Measurements from ENCODE around the gene MEIS1. TPM values are rescaled to one million over a fixed set of nuclear protein-coding genes. Genes with fewer than 3 reads are reported as not detected.

MEIS1 gene
- 19.4 and 19.9 TPM in 2 replicates for polyA plus RNA-seq (2013)

- Histone ChIP-seq H3K4me1 (ENCODE audit: control insufficient read depth in 1 of 2, insufficient read depth in 2 of 2, low read length in 2 of 2) (peaks cover 7 to 11% of the 10 kb centered on the region in 2 experiments), H4K91ac (ENCODE audit: low read depth, low read length) (peak within 1 kb of the TSS; percentile 96), H3K4me3 (ENCODE audit: low read depth, low read length) (peak within 1 kb of the TSS; percentile 72), H3K27me3 (ENCODE audit: insufficient read depth, low read length) (no peaks in the 10 kb centered on the region), H3K79me2 (ENCODE audit: control insufficient read depth, insufficient read depth, low read length, poor library complexity) (peaks cover 26% of the 10 kb centered on the region), H2BK5ac (ENCODE audit: low read depth, low read length, poor library complexity) (peak within 1 kb of the TSS; percentile 99), H3K9ac (ENCODE audit: low read length) (peak within 1 kb of the TSS; percentile 99), H3K4ac (ENCODE audit: low read depth, low read length) (peak within 1 kb of the TSS; percentile 90), H2BK120ac (ENCODE audit: insufficient read depth, low read length, poor library complexity) (peak within 1 kb of the TSS; percentile 94), H3K4me2 (ENCODE audit: low read length) (peak within 1 kb of the TSS; percentile 93), H3K14ac (ENCODE audit: low read length) (peak within 1 kb of the TSS; percentile 83), H3K9me3 (ENCODE audit: insufficient read depth, low read depth, low read length) (no peaks in the 10 kb centered on the region), H2AK5ac (ENCODE audit: low read length) (peak within 1 kb of the TSS; percentile 64), H3K79me1 (ENCODE audit: low read length) (peaks cover 44% of the 10 kb centered on the region), H2BK12ac (ENCODE audit: low read length) (peak within 1 kb of the TSS; percentile 59), H3K27ac (ENCODE audit: low read depth, low read length) (peak within 1 kb of the TSS; percentile 99), H2AFZ (ENCODE audit: insufficient read depth, low read length, poor library complexity) (peak within 1 kb of the TSS; percentile 56), H3K23ac (ENCODE audit: low read length) (no peak within 1 kb of the TSS), H4K8ac (ENCODE audit: low read depth, low read length) (peak within 1 kb of the TSS; percentile 91), H3K18ac (ENCODE audit: low read length) (peak within 1 kb of the TSS; percentile 98), H4K12ac (ENCODE audit: low read depth, low read length) (peak within 1 kb of the TSS; percentile 63), H3K36me3 (ENCODE audit: control insufficient read depth in 1 of 2, insufficient read depth in 2 of 2, low read length in 2 of 2) (peaks cover 3 to 7% of the 10 kb centered on the region in 2 experiments)
- no CpG with 5 or more reads among the region's 38 CpGs for WGBS (ENCODE audit: extremely low coverage, insufficient coverage, insufficient read length)
- peak; percentile 88 to 89 for DNase-seq
These were observed at the start of gene MEIS1 for GRCh38 chr2:66434679-66435548. Gene MEIS1 (plus strand): TSS chr2:66435125. CDS start chr2:66435857, 732 bp downstream.

DNA sequence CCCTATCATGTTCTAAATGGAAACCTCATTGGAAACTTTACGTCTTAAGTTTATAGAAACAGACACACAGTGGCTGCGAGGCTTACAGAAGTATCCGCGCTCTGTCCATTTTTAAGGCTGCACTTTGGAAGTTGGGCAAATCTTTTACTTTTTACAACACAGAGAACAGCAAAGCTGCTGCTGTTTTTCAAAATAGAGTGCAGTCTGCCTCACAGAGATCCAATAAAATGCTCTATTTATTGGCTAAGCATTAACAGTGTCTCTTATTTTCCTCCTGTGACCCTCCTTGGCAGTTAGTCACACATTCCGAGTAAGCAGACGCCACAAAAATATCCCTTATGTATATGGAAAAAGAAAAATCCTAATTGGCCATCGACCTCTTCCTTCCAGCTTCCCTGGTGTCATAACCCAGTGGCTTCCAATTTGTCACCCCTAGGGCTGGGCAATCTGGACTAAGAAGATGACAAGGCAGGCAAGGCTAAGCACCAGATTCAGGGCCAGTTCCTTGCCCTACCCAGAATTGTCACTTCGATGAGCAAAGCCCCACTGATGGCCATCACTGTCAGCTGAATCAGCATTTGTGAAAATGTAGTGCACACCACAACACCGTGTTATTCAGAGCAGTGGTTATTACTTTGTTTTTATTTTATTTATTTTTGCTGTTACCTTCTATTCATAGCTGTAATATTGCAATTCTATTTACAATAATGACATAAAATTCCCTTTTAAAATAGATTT, 47.7 kb upstream of the MEIS1 start:
- H3K4ac ChIP-seq (ENCODE audit: low read depth, low read length) = no peak overlapping the region
- no peak overlapping the region for H4K12ac ChIP-seq (ENCODE audit: low read depth, low read length)
- peaks cover 5 to 7% of the 10 kb centered on the region in 2 experiments for H3K4me1 ChIP-seq (ENCODE audit: control insufficient read depth in 1 of 2, insufficient read depth in 2 of 2, low read length in 2 of 2)
- no CpG with 5 or more reads among the region's 9 CpGs for WGBS (ENCODE audit: extremely low coverage, insufficient coverage, insufficient read length)
- no peaks in the 10 kb centered on the region for H3K27me3 ChIP-seq (ENCODE audit: insufficient read depth, low read length)
- H2BK5ac ChIP-seq (ENCODE audit: low read depth, low read length, poor library complexity) = no peak overlapping the region
- no peak overlapping the region for H2BK12ac ChIP-seq (ENCODE audit: low read length)
- H4K91ac ChIP-seq (ENCODE audit: low read depth, low read length) = no peak overlapping the region
- no peak overlapping the region for H2BK120ac ChIP-seq (ENCODE audit: insufficient read depth, low read length, poor library complexity)
- no peak overlapping the region for H3K27ac ChIP-seq (ENCODE audit: low read depth, low read length)
- no peaks in the 10 kb centered on the region for H3K36me3 ChIP-seq (ENCODE audit: control insufficient read depth in 1 of 2, insufficient read depth in 2 of 2, low read length in 2 of 2)
- H3K4me3 ChIP-seq (ENCODE audit: low read depth, low read length) = no peak overlapping the region
- H3K18ac ChIP-seq (ENCODE audit: low read length) = no peak overlapping the region
- H3K9me3 ChIP-seq (ENCODE audit: insufficient read depth, low read depth, low read length) = no peaks in the 10 kb centered on the region
- H3K23ac ChIP-seq (ENCODE audit: low read length) = no peak overlapping the region
- H2AFZ ChIP-seq (ENCODE audit: insufficient read depth, low read length, poor library complexity) = no peak overlapping the region
- no peak overlapping the region for H2AK5ac ChIP-seq (ENCODE audit: low read length)
- no peak for DNase-seq
- H3K14ac ChIP-seq (ENCODE audit: low read length) = no peak overlapping the region
- H4K8ac ChIP-seq (ENCODE audit: low read depth, low read length) = no peak overlapping the region
- no peak overlapping the region for H3K4me2 ChIP-seq (ENCODE audit: low read length)
- H3K79me1 ChIP-seq (ENCODE audit: low read length) = peaks cover 4% of the 10 kb centered on the region
- peaks cover 1% of the 10 kb centered on the region for H3K79me2 ChIP-seq (ENCODE audit: control insufficient read depth, insufficient read depth, low read length, poor library complexity)
- no peak overlapping the region for H3K9ac ChIP-seq (ENCODE audit: low read length)

- H3K9ac ChIP-seq (ENCODE audit: low read length) = no peak overlapping the region
- H4K12ac ChIP-seq (ENCODE audit: low read depth, low read length) = no peak overlapping the region
- H3K4me3 ChIP-seq (ENCODE audit: low read depth, low read length) = no peak overlapping the region
- no CpG with 5 or more reads among the region's 3 CpGs for WGBS (ENCODE audit: extremely low coverage, insufficient coverage, insufficient read length)
- H4K91ac ChIP-seq (ENCODE audit: low read depth, low read length) = no peak overlapping the region
- no peaks in the 10 kb centered on the region for H3K36me3 ChIP-seq (ENCODE audit: control insufficient read depth in 1 of 2, insufficient read depth in 2 of 2, low read length in 2 of 2)
- H4K8ac ChIP-seq (ENCODE audit: low read depth, low read length) = no peak overlapping the region
- H3K14ac ChIP-seq (ENCODE audit: low read length) = no peak overlapping the region
- peaks cover 1% of the 10 kb centered on the region for H3K79me2 ChIP-seq (ENCODE audit: control insufficient read depth, insufficient read depth, low read length, poor library complexity)
- H3K18ac ChIP-seq (ENCODE audit: low read length) = no peak overlapping the region
- H3K4me1 ChIP-seq (ENCODE audit: control insufficient read depth in 1 of 2, insufficient read depth in 2 of 2, low read length in 2 of 2) = peaks cover 5 to 7% of the 10 kb centered on the region in 2 experiments
- H2AK5ac ChIP-seq (ENCODE audit: low read length) = no peak overlapping the region
- no peaks in the 10 kb centered on the region for H3K27me3 ChIP-seq (ENCODE audit: insufficient read depth, low read length)
- peak overlapping the region; percentile 14 for H2BK5ac ChIP-seq (ENCODE audit: low read depth, low read length, poor library complexity)
- peak overlapping the region; percentile 1 for H2AFZ ChIP-seq (ENCODE audit: insufficient read depth, low read length, poor library complexity)
- no peak overlapping the region for H3K4me2 ChIP-seq (ENCODE audit: low read length)
- H2BK120ac ChIP-seq (ENCODE audit: insufficient read depth, low read length, poor library complexity) = no peak overlapping the region
- no peak for DNase-seq
- no peak overlapping the region for H3K23ac ChIP-seq (ENCODE audit: low read length)
- H3K4ac ChIP-seq (ENCODE audit: low read depth, low read length) = no peak overlapping the region
- no peak overlapping the region for H3K27ac ChIP-seq (ENCODE audit: low read depth, low read length)
- no peaks in the 10 kb centered on the region for H3K9me3 ChIP-seq (ENCODE audit: insufficient read depth, low read depth, low read length)
- no peak overlapping the region for H2BK12ac ChIP-seq (ENCODE audit: low read length)
- peaks cover 4% of the 10 kb centered on the region for H3K79me1 ChIP-seq (ENCODE audit: low read length)
These were observed 45.2 kb upstream of the MEIS1 start for GRCh38 chr2:66389651-66390131.

DNA sequence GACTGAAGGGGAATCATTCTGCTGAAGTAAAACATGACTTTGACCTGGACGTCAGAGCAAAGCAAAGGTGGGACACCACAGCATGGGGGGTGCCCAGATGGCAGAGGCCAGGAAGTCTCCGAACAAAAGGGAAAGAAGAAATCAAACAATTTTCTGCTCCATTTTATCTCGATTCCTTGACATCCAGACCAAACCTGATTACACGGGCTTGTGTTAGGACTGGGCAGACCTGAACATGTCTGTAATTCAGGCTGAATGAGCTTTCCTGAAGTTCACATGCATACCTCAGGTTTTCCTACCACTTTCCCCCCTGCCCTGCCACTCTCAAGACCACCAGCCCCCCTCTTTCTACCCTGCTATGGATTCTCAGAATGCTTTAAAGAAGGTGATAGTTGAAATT, 44.8 kb upstream of the MEIS1 start:
- H2BK12ac ChIP-seq (ENCODE audit: low read length) = peak overlapping the region; percentile 84
- H3K79me1 ChIP-seq (ENCODE audit: low read length) = peaks cover 4% of the 10 kb centered on the region
- no peak overlapping the region for H3K4ac ChIP-seq (ENCODE audit: low read depth, low read length)
- H2BK5ac ChIP-seq (ENCODE audit: low read depth, low read length, poor library complexity) = peak overlapping the region; percentile 14
- peak overlapping the region; percentile 11 for H2BK120ac ChIP-seq (ENCODE audit: insufficient read depth, low read length, poor library complexity)
- H2AK5ac ChIP-seq (ENCODE audit: low read length) = peak overlapping the region; percentile 69
- H4K12ac ChIP-seq (ENCODE audit: low read depth, low read length) = no peak overlapping the region
- H3K27me3 ChIP-seq (ENCODE audit: insufficient read depth, low read length) = no peaks in the 10 kb centered on the region
- H3K14ac ChIP-seq (ENCODE audit: low read length) = peak overlapping the region; percentile 56
- H3K79me2 ChIP-seq (ENCODE audit: control insufficient read depth, insufficient read depth, low read length, poor library complexity) = peaks cover 1% of the 10 kb centered on the region
- no peak overlapping the region for H3K9ac ChIP-seq (ENCODE audit: low read length)
- H4K8ac ChIP-seq (ENCODE audit: low read depth, low read length) = peak overlapping the region; percentile 54
- H3K36me3 ChIP-seq (ENCODE audit: control insufficient read depth in 1 of 2, insufficient read depth in 2 of 2, low read length in 2 of 2) = no peaks in the 10 kb centered on the region
- peaks cover 5 to 7% of the 10 kb centered on the region in 2 experiments for H3K4me1 ChIP-seq (ENCODE audit: control insufficient read depth in 1 of 2, insufficient read depth in 2 of 2, low read length in 2 of 2)
- H3K4me2 ChIP-seq (ENCODE audit: low read length) = no peak overlapping the region
- no peak overlapping the region for H4K91ac ChIP-seq (ENCODE audit: low read depth, low read length)
- peak overlapping the region; percentile 71 for H3K18ac ChIP-seq (ENCODE audit: low read length)
- no CpG with 5 or more reads among the region's 4 CpGs for WGBS (ENCODE audit: extremely low coverage, insufficient coverage, insufficient read length)
- no peak for DNase-seq
- H2AFZ ChIP-seq (ENCODE audit: insufficient read depth, low read length, poor library complexity) = peak overlapping the region; percentile 1
- H3K4me3 ChIP-seq (ENCODE audit: low read depth, low read length) = no peak overlapping the region
- H3K23ac ChIP-seq (ENCODE audit: low read length) = no peak overlapping the region
- H3K9me3 ChIP-seq (ENCODE audit: insufficient read depth, low read depth, low read length) = no peaks in the 10 kb centered on the region
- H3K27ac ChIP-seq (ENCODE audit: low read depth, low read length) = no peak overlapping the region
